Kidney (tissue), 14 donors: ENCODE results near the gene PDHX. TPM values are rescaled to one million over a fixed set of nuclear protein-coding genes. Genes with fewer than 3 reads are reported as not detected.

Experiments
- DNase-seq, 5 donors: peaks; one replicate each; pipeline ENCODE4 v3.0.0-alpha.2; 2013 to 2020
- FAIRE-seq: peaks from 2 replicates; lab custom pipeline; 2012; peaks lifted over from hg19 to GRCh38; lab: Jason Lieb, UNC
- H3K27ac ChIP-seq, 2 donors: one replicate each; pipeline ENCODE4 v1.7.0; 2013; ENCODE audit warnings: low read depth in 2 of 2, low read length in 2 of 2, inconsistent platforms in 1 of 2
- H3K27me3 ChIP-seq: one replicate; pipeline ENCODE4 v1.7.1; 2013; ENCODE audit warnings: low read length, inconsistent platforms; ENCODE audit not compliant: control insufficient read depth, insufficient read depth
- H3K36me3 ChIP-seq, 3 donors: one replicate each; pipeline versions ENCODE4 v1.7.0 to v1.7.1; 2013; ENCODE audit warnings: low read length in 3 of 3, control low read depth in 1 of 3, inconsistent platforms in 1 of 3; ENCODE audit not compliant: insufficient read depth in 3 of 3, control insufficient read depth in 2 of 3
- H3K4me1 ChIP-seq, 3 donors: one replicate each; pipeline versions ENCODE4 v1.7.0 to v1.7.1; 2013; ENCODE audit warnings: low read length in 3 of 3, inconsistent platforms in 1 of 3, low read depth in 1 of 3; ENCODE audit not compliant: control insufficient read depth in 2 of 3, insufficient read depth in 2 of 3
- H3K4me3 ChIP-seq, 3 donors: one replicate each; pipeline versions ENCODE4 v1.7.0 to v1.8.1; 2013; ENCODE audit warnings: low read length in 3 of 3, control low read depth in 1 of 3, inconsistent platforms in 1 of 3
- H3K9ac ChIP-seq, 3 donors: one replicate each; pipeline versions ENCODE4 v1.7.0 to v1.7.1; 2013; ENCODE audit warnings: low read length in 3 of 3, control low read depth in 1 of 3, inconsistent platforms in 1 of 3
- H3K9me3 ChIP-seq, 3 donors: one replicate each; pipeline versions ENCODE4 v1.7.0 to v1.7.1; 2013; ENCODE audit warnings: low read length in 3 of 3, control low read depth in 1 of 3, inconsistent platforms in 1 of 3; ENCODE audit not compliant: control insufficient read depth in 2 of 3, insufficient read depth in 1 of 3
- intact Hi-C: fragments of 100-400 bp; cut with DNase I; formaldehyde crosslinking; loops from one replicate; pipeline ENCODE4 v1.11.1; 2022
- polyA plus RNA-seq: library from polyadenylated mRNA; stranded (reverse); fragments of 350-450 nt; fragmentation: Illumina TruSeq; extraction: RNeasy Lipid Tissue Mini Kit (QIAGEN cat#74804); gene quantifications from one replicate; pipeline ENCODE4 v1.2.3, GENCODE V29; 2014; ENCODE audit warnings: low read depth, low replicate concordance; ENCODE audit not compliant: insufficient read depth
- total RNA-seq: library from RNA; stranded (reverse); fragmentation: NEBNext Ultra II Directional; extraction: Animal tissue kit (Norgen Biotek cat#: 25700); gene quantifications from one replicate; pipeline ENCODE4 v1.2.1, GENCODE V29; 2021
- TF ChIP-seq, protein P1 (sequence below): IDR thresholded peaks from 3 replicates; pipeline ENCODE4 v1.5.1; 2012; ENCODE audit warnings: mild to moderate bottlenecking, moderate library complexity, borderline replicate concordance; ENCODE audit not compliant: insufficient read depth; ENCODE audit errors: extremely low read depth
- donor health status: control.
- donor health status: control.
- donor health status: control.
- donor health status: control.
- donor health status: control.
- donor health status: DM: yes; HTN: yes; CAD: no.
- donor health status: Normal renal cell carcinoma (clear cell type).

PDHX gene
- total and polyA plus RNA-seq, 2 donors from 2014 or later, result 29.6 to 32.6 TPM

DNA sequence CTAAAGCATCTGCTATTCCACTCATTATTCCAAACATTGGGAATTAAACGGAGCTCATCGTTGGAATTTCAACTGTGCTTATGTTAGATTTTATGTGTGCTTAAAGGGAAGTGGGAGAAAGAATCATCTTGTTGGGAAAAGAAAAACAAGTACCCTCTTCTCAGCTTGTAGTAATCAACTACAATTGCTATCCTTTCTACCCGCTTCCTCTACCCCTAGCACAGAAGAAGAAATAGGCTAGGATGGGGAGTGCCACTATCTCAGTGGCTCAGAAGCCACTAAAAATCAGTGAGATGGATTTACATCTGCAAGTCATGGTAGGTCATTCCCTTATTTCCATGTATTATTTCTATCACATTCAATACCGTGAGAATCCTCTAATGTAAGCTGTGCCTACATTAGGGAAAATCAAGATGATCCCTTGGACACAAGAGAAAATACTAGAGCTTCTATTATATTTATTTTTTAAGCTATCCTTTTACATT lies 124.7 kb downstream of the PDHX start:
- H3K9me3 ChIP-seq, result no peaks in the 10 kb centered on the region
- H3K36me3 ChIP-seq, result no peaks in the 10 kb centered on the region
- no peaks in the 10 kb centered on the region for H3K4me1 ChIP-seq
- no peak overlapping the region for H3K4me3 ChIP-seq
- TF ChIP-seq, protein P1, sequence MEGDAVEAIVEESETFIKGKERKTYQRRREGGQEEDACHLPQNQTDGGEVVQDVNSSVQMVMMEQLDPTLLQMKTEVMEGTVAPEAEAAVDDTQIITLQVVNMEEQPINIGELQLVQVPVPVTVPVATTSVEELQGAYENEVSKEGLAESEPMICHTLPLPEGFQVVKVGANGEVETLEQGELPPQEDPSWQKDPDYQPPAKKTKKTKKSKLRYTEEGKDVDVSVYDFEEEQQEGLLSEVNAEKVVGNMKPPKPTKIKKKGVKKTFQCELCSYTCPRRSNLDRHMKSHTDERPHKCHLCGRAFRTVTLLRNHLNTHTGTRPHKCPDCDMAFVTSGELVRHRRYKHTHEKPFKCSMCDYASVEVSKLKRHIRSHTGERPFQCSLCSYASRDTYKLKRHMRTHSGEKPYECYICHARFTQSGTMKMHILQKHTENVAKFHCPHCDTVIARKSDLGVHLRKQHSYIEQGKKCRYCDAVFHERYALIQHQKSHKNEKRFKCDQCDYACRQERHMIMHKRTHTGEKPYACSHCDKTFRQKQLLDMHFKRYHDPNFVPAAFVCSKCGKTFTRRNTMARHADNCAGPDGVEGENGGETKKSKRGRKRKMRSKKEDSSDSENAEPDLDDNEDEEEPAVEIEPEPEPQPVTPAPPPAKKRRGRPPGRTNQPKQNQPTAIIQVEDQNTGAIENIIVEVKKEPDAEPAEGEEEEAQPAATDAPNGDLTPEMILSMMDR, result no peak
- no peak for FAIRE-seq
- H3K27ac ChIP-seq, result no peak overlapping the region
- intact Hi-C loops, result no loop called here
- H3K9ac ChIP-seq, result no peak overlapping the region
- H3K27me3 ChIP-seq, result no peaks in the 10 kb centered on the region
- no peak for DNase-seq

DNA sequence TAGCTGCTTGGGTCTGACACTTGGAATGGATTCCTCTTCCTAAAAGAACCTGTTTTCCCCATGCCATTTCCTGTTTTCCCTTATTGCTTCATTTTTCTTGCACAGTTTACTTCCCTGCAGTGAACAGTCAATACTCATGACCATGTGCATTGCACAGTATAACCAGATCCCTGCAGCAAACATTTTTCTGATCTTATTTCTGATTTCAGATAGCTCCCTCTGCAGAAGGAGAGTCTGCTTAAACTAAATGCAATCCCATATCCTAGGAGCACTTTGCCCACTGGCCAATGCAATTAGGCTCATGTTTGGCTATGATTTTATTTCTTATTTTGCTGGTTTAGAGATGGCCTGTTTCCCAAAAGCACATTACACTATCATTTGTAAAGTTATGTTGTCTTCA lies 125.8 kb downstream of the PDHX start:
- H3K4me1 ChIP-seq, result no peaks in the 10 kb centered on the region
- DNase-seq (no peak), FAIRE-seq (no peak)
- no peaks in the 10 kb centered on the region for H3K9me3 ChIP-seq
- no peak overlapping the region for H3K27ac ChIP-seq
- no peaks in the 10 kb centered on the region for H3K27me3 ChIP-seq
- intact Hi-C loops, result no loop called here
- TF ChIP-seq, protein P1, result no peak
- H3K36me3 ChIP-seq, result no peaks in the 10 kb centered on the region
- no peak overlapping the region for H3K9ac ChIP-seq
- H3K4me3 ChIP-seq, result no peak overlapping the region

DNA sequence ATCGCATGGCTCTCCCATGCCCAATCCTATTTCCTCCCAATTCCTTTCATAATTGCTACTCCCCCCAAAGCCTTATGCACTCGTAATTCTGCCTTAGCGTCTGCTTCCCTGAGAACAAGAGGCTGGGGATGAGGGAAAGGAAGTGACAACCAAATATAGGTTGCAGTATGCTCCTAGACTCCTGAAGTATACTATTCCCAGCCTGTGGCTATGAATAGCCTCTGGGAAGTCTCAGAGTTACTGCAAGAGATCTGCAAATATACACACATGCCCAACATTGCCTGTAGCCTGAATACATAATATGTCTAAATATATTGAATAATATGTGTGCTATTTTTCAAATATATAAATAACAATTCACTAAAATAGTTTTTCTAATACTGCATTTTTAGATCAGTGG lies 126.5 kb downstream of the PDHX start:
- no peak overlapping the region for H3K9ac ChIP-seq
- no peaks in the 10 kb centered on the region for H3K9me3 ChIP-seq
- H3K4me1 ChIP-seq, result no peaks in the 10 kb centered on the region
- FAIRE-seq, result no peak
- no peak overlapping the region for H3K27ac ChIP-seq
- intact Hi-C loops, result no loop called here
- no peak overlapping the region for H3K4me3 ChIP-seq
- DNase-seq, result no peak
- H3K36me3 ChIP-seq, result no peaks in the 10 kb centered on the region
- TF ChIP-seq, protein P1, result no peak
- no peaks in the 10 kb centered on the region for H3K27me3 ChIP-seq

DNA sequence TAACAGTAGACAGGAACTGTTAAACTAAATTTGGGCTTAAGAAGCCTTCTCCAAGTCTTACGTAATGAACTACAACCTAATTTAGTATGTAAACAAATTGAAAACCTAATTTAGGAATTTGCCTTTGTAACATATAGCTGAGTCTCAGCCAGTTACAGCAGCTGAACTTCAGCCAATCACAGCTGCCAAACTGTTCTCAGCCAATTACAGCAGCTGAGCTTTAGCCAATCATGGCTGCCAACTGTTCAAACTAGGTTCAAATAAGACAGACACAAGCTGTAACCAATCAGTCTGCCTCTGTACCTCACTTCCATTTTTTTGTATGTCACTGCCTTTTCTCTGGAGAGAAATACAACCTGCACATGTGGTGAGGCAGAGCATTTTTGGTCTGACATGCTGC lies 127.5 kb downstream of the PDHX start:
- Histone ChIP-seq H3K4me1 (no peaks in the 10 kb centered on the region), H3K9ac (no peak overlapping the region), H3K27me3 (no peaks in the 10 kb centered on the region), H3K27ac (no peak overlapping the region), H3K36me3 (no peaks in the 10 kb centered on the region), H3K9me3 (no peaks in the 10 kb centered on the region), H3K4me3 (no peak overlapping the region)
- intact Hi-C loops, result no loop called here
- no peak for FAIRE-seq
- DNase-seq, result no peak
- TF ChIP-seq, protein P1, result no peak
